ENCODE results near the gene DCC.

GRCh38 chr18:52523566-52523965, 183.6 kb downstream of the DCC start:
- TF ChIP-seq HDGF (IDR thresholded peaks at IDR 0.05; ENCODE audit: borderline replicate concordance) (no peak), FOXM1 (IDR thresholded peaks at IDR 0.05; ENCODE audit: borderline replicate concordance) (no peak), ELF4 (IDR thresholded peaks at IDR 0.05) (no peak), TARDBP (IDR thresholded peaks at IDR 0.05) (no peak), BHLHE40 (IDR thresholded peaks at IDR 0.05; ENCODE audit: borderline replicate concordance) (no peak), L3MBTL2 (conservative IDR thresholded peaks at IDR 0.05) (no peak), SP1 (IDR thresholded peaks at IDR 0.05) (no peak), SUZ12 (IDR thresholded peaks at IDR 0.05) (no peak), FOXK2 (IDR thresholded peaks at IDR 0.05) (no peak)

Measured in HEK293T (cell line).